GM12878 (cell line): Measurements from ENCODE around the gene INO80C. TPM values are rescaled to one million over a fixed set of nuclear protein-coding genes. Genes with fewer than 3 reads are reported as not detected.

Experiments used
- ATAC-seq: fragments of 200-7000 bp; cut with Tn5 transposase; 3 replicates; pipeline ENCODE4 v1.9.1; 2020; ENCODE audit warnings: mild to moderate bottlenecking, moderate library complexity
- BruUV-seq: library from RNA; stranded (reverse); fragments of 400-500 nt; replicated peaks from 2 replicates; lab custom pipeline; 2021; lab: Mats Ljungman, UMichigan
- CTCF ChIA-PET: fragments of 300-600 bp; sonication (Branson Sonifier 250); formaldehyde crosslinking; extraction: SDS; loops from one replicate; lab custom pipeline; 2021; ENCODE audit warnings: inconsistent platforms; lab: Yijun Ruan, JAX
- POLR2A ChIA-PET: fragments of 350-600 bp; formaldehyde crosslinking; extraction: SDS; loops from one replicate; lab custom pipeline; 2021; ENCODE audit warnings: inconsistent platforms; lab: Charles Lee
- RAD21 ChIA-PET: fragments of 300-600 bp; sonication (Branson Sonifier 250); formaldehyde crosslinking; loops from one replicate; lab custom pipeline; 2023; ENCODE audit warnings: antibody characterized with exemption; ENCODE audit not compliant: unreplicated experiment; lab: Charles Lee
- SMC1A ChIA-PET: fragments of 300-600 bp; sonication (Branson Sonifier 250); formaldehyde crosslinking; loops from one replicate; lab custom pipeline; 2023; ENCODE audit not compliant: unreplicated experiment, uncharacterized antibody; lab: Charles Lee
- DNase-seq: peaks from one replicate; pipeline ENCODE4 v3.0.0-alpha.2; 2011; ENCODE audit warnings: low read depth, low spot score
- FAIRE-seq: peaks from 3 replicates; lab custom pipeline; 2011; peaks lifted over from hg19 to GRCh38; lab: Jason Lieb, UNC
- H2AFZ ChIP-seq: 2 replicates; pipeline ENCODE4 v1.6.0; 2011; ENCODE audit warnings: low read depth, low read length, control low read depth; ENCODE audit not compliant: control insufficient read depth
- H3K27ac ChIP-seq: 2 replicates; pipeline ENCODE4 v1.5.1; 2011; ENCODE audit warnings: control low read depth; ENCODE audit not compliant: control insufficient read depth, insufficient read depth
- H3K27me3 ChIP-seq, 2 experiments: replicated peaks in 1 of 2; 2 replicates each; pipeline versions ENCODE4 v1.6.0 to v1.6.1; 2011; ENCODE audit warnings: low read length in 1 of 2; ENCODE audit not compliant: control insufficient read depth in 2 of 2, insufficient read depth in 2 of 2
- H3K36me3 ChIP-seq, 2 experiments: 2 replicates each; pipeline ENCODE4 v1.5.1; 2011; ENCODE audit warnings: low read length in 1 of 2; ENCODE audit not compliant: control insufficient read depth in 2 of 2, insufficient read depth in 2 of 2
- H3K4me1 ChIP-seq: 2 replicates; pipeline ENCODE4 v1.6.1; 2011; ENCODE audit warnings: mild to moderate bottlenecking, low read length, moderate library complexity, mixed read lengths; ENCODE audit not compliant: control insufficient read depth, insufficient read depth
- H3K4me2 ChIP-seq: 2 replicates; pipeline ENCODE4 v1.6.0; 2011; ENCODE audit warnings: control low read depth; ENCODE audit not compliant: control insufficient read depth, insufficient read depth
- H3K4me3 ChIP-seq: fragments of 200-600 bp; sonication (generic); 2 replicates; pipeline ENCODE4 v1.5.1; 2016
- H3K79me2 ChIP-seq: 2 replicates; pipeline ENCODE4 v1.6.0; 2011; ENCODE audit warnings: low read length; ENCODE audit not compliant: control insufficient read depth, insufficient read depth
- H3K9ac ChIP-seq: 2 replicates; pipeline ENCODE4 v1.8.0; 2011; ENCODE audit warnings: low read length, control low read depth, mixed read lengths; ENCODE audit not compliant: control insufficient read depth, insufficient read depth
- H3K9me3 ChIP-seq: replicated peaks from 3 replicates; pipeline ENCODE4 v1.5.1; 2011; ENCODE audit warnings: mild to moderate bottlenecking, low read length; ENCODE audit not compliant: control insufficient read depth, insufficient read depth
- H4K20me1 ChIP-seq: 2 replicates; pipeline ENCODE4 v1.6.0; 2011; ENCODE audit not compliant: control insufficient read depth, insufficient read depth
- CREB1 ChIP-seq: IDR thresholded peaks from 2 replicates; pipeline ENCODE4 v1.6.1; 2012; ENCODE audit warnings: low read depth, mild to moderate bottlenecking, inconsistent platforms
- EED ChIP-seq: sonication (generic); IDR thresholded peaks from 2 replicates; pipeline ENCODE4 v1.6.1; 2016; ENCODE audit warnings: antibody characterized with exemption, low read depth
- IRF5 ChIP-seq: fragments of 450-650 bp; IDR thresholded peaks from 2 replicates; pipeline ENCODE4 v1.6.1; 2017; ENCODE audit warnings: borderline replicate concordance
- MTA2 ChIP-seq: fragments of 450-650 bp; IDR thresholded peaks from 2 replicates; pipeline ENCODE4 v1.6.1; 2016; ENCODE audit warnings: low read depth, mild to moderate bottlenecking, moderate library complexity
- NFIC ChIP-seq: IDR thresholded peaks from 2 replicates; pipeline ENCODE4 v1.6.1; 2012; ENCODE audit warnings: low read depth, mild to moderate bottlenecking, inconsistent platforms, low read length, moderate library complexity
- RB1 ChIP-seq: fragments of 450-650 bp; formaldehyde crosslinking; IDR thresholded peaks from 2 replicates; pipeline ENCODE4 v1.6.1; 2017; ENCODE audit warnings: mild to moderate bottlenecking, borderline replicate concordance
- SPI1 ChIP-seq: IDR thresholded peaks from 2 replicates; pipeline ENCODE4 v1.6.1; 2011; ENCODE audit warnings: low read depth, mild to moderate bottlenecking, low read length, moderate library complexity, borderline replicate concordance; ENCODE audit not compliant: insufficient read depth
- TCF12 ChIP-seq: IDR thresholded peaks from 2 replicates; pipeline ENCODE4 v1.6.1; 2011; ENCODE audit warnings: low read depth, mild to moderate bottlenecking, low read length
- WGBS: methylation state at CpG from one replicate; pipeline ENCODE4 v1.1.6; 2016; ENCODE audit warnings: low lambda C conversion rate; ENCODE audit not compliant: insufficient replicate concordance, insufficient coverage; ENCODE audit errors: missing lambda C conversion rate; 5-methylcytosine and 5-hydroxymethylcytosine counted together
- in situ Hi-C: fragments of 300-500 bp; cut with MboI; formaldehyde crosslinking; loops from 9 replicates; pipeline ENCODE4 v1.14.3; 2018; ENCODE audit warnings: mixed read lengths
- intact Hi-C: fragments of 100-400 bp; cut with micrococcal nuclease; formaldehyde crosslinking; loops from one replicate; pipeline ENCODE4 v1.14.2; 2022; ENCODE audit not compliant: unreplicated experiment
- polyA plus RNA-seq, 11 experiments: library from polyadenylated mRNA; depleted of rRNA in 4 of 11; unstranded in 6 of 11; stranded (reverse) in 5 of 11; fragments of >200 nt; fragmentation: Nextera tagmentation in 4 of 11; fragmentation: Illumina TruSeq in 1 of 11; extraction: Ambion mirVana in 4 of 11; extraction: Trizol in 1 of 11; gene quantifications; 1 replicate in 1 of 11; 2 replicates in 10 of 11; pipeline versions ENCODE4 v1.2.1 to v1.2.3, GENCODE V29; 2011 to 2016; ENCODE audit warnings: inconsistent platforms in 2 of 11, missing spikeins in 2 of 11, low read depth in 1 of 11
- total RNA-seq, 4 experiments: library from RNA; depleted of rRNA in 3 of 4; stranded (reverse); fragments of >200 nt in 3 of 4; fragmentation: Illumina TruSeq in 1 of 4; extraction: Trizol in 1 of 4; gene quantifications; 2 replicates each; pipeline versions ENCODE4 v1.2.1 to v1.2.3, GENCODE V29; 2013 to 2021

Gene INO80C
- total and polyA plus RNA-seq, 10 of the 15 experiments (the other 5 are each of a cell fraction or from before 2014, with no cell fraction given) = 9.9 to 43.2 (median 30.1) TPM

- no peak for TF ChIP-seq IRF5
- TF ChIP-seq TCF12 = no peak
- no peak for TF ChIP-seq CREB1
- no peak for TF ChIP-seq EED
- TF ChIP-seq RB1 = no peak
- no peak for TF ChIP-seq NFIC
Measured at GRCh38 chr18:35463050-35463449, 34.7 kb downstream of the INO80C start (continued).

- no peak overlapping the region for H3K9ac ChIP-seq
- ATAC-seq (peak; percentile 9; the same call in 1 of the 3 replicates), FAIRE-seq (no peak)
- peaks cover 12% of the 10 kb centered on the region for H3K4me1 ChIP-seq
- H3K27me3 ChIP-seq = no peaks in the 10 kb centered on the region
- BruUV-seq = no TSS peak
- in situ Hi-C loops = no loop called here
- TF ChIP-seq MTA2 (no peak), SPI1 (peak; percentile 68)
- TF ChIP-seq, all 136 proteins: peak for 1
- no peak overlapping the region for H3K4me3 ChIP-seq
- no peaks in the 10 kb centered on the region for H4K20me1 ChIP-seq
- intact Hi-C loops = no loop called here
- no peak overlapping the region for H3K4me2 ChIP-seq
- DNase-seq = no peak
- H3K79me2 ChIP-seq = no peaks in the 10 kb centered on the region
- RAD21 ChIA-PET = no interaction called here
- CTCF ChIA-PET = no interaction called here
- SMC1A ChIA-PET = interaction anchor here (1.1 kb wide), 1 partner anchor 36 kb away, joined by 4 read pairs; no protein-coding TSS in a partner anchor
- H3K36me3 ChIP-seq = no peaks in the 10 kb centered on the region
- no peaks in the 10 kb centered on the region for H3K9me3 ChIP-seq
- POLR2A ChIA-PET = no interaction called here
- WGBS = 85% methylated on average over 1 of the region's 1 CpG
- H3K27ac ChIP-seq = no peak overlapping the region
- H2AFZ ChIP-seq = no peak overlapping the region
Measured at GRCh38 chr18:35460736-35461161, 37.0 kb downstream of the INO80C start.
